SU-DHL-6 (cell line): ENCODE measurements around the gene KCTD7.

Source experiments
- H2AFZ ChIP-seq: fragments of 200-600 bp; sonication (generic); 2 replicates; pipeline ENCODE4 v1.6.1; 2014; ENCODE audit warnings: low read depth, mild to moderate bottlenecking, moderate library complexity, mixed read lengths, antibody characterized with exemption, low read length; ENCODE audit not compliant: severe bottlenecking
- H3F3A ChIP-seq: fragments of 200-600 bp; shearing (Covaris generic); 2 replicates; pipeline ENCODE4 v1.6.0; 2016; ENCODE audit warnings: antibody characterized with exemption, mild to moderate bottlenecking; ENCODE audit not compliant: insufficient read depth
- H3K27ac ChIP-seq: fragments of 200-600 bp; sonication (generic); 2 replicates; pipeline ENCODE4 v1.5.1; 2016; ENCODE audit warnings: low read depth, mild to moderate bottlenecking, low read length, moderate library complexity, mixed read lengths
- H3K27me3 ChIP-seq: fragments of 200-600 bp; sonication (generic), shearing (Covaris generic); 2 replicates; pipeline ENCODE4 v1.6.0; 2014; ENCODE audit warnings: mild to moderate bottlenecking, low read length
- H3K36me3 ChIP-seq: fragments of 200-600 bp; sonication (generic); 2 replicates; pipeline ENCODE4 v1.6.1; 2014; ENCODE audit warnings: mild to moderate bottlenecking, low read length, mixed read lengths
- H3K4me2 ChIP-seq: fragments of 300-600, 200-600 bp; shearing (Covaris generic), sonication (generic); 2 replicates; pipeline ENCODE4 v1.6.0; 2014; ENCODE audit warnings: low read length, low read depth, mild to moderate bottlenecking; ENCODE audit not compliant: poor library complexity, severe bottlenecking
- H3K4me3 ChIP-seq: fragments of 200-600 bp; sonication (generic); 2 replicates; pipeline ENCODE4 v1.5.1; 2014; ENCODE audit warnings: antibody characterized with exemption, low read length, mild to moderate bottlenecking, mixed read lengths; ENCODE audit not compliant: insufficient read depth, poor library complexity, severe bottlenecking
- H3K79me2 ChIP-seq: fragments of 200-600 bp; sonication (generic); 2 replicates; pipeline ENCODE4 v1.6.1; 2014; ENCODE audit warnings: mild to moderate bottlenecking, low read length, moderate library complexity; ENCODE audit not compliant: insufficient read depth
- H3K9ac ChIP-seq: fragments of 200-600 bp; sonication (generic); 2 replicates; pipeline ENCODE4 v1.7.0; 2014; ENCODE audit warnings: mild to moderate bottlenecking, low read length
- H3K9me2 ChIP-seq: fragments of 200-600 bp; sonication (generic); replicated peaks from 2 replicates; pipeline ENCODE4 v1.6.1; 2014; ENCODE audit warnings: low read length; ENCODE audit not compliant: insufficient read depth
- H3K9me3 ChIP-seq: fragments of 200-600 bp; sonication (generic); 2 replicates; pipeline ENCODE4 v1.6.1; 2014; ENCODE audit warnings: low read length, mixed read lengths; ENCODE audit not compliant: insufficient read depth
- H4K20me1 ChIP-seq: fragments of 200-600 bp; sonication (generic); 2 replicates; pipeline ENCODE4 v1.6.1; 2014; ENCODE audit warnings: low read depth, mild to moderate bottlenecking, antibody characterized with exemption, low read length, moderate library complexity, mixed read lengths
- EZH2phosphoT487 ChIP-seq: fragments of 200-600 bp; sonication (generic), shearing (Covaris generic); conservative IDR thresholded peaks from 2 replicates; pipeline ENCODE4 v1.6.1; 2018; ENCODE audit warnings: mild to moderate bottlenecking, antibody characterized with exemption, low read length, moderate library complexity, mixed read lengths
- TF ChIP-seq, protein P1 (sequence below): fragments of 200-600 bp; sonication (generic); IDR thresholded peaks from one replicate; pipeline ENCODE4 v1.5.1; 2017; ENCODE audit warnings: antibody characterized with exemption, mild to moderate bottlenecking, low read length, moderate library complexity; ENCODE audit not compliant: insufficient read depth, poor library complexity, severe bottlenecking

KCTD7 gene

DNA sequence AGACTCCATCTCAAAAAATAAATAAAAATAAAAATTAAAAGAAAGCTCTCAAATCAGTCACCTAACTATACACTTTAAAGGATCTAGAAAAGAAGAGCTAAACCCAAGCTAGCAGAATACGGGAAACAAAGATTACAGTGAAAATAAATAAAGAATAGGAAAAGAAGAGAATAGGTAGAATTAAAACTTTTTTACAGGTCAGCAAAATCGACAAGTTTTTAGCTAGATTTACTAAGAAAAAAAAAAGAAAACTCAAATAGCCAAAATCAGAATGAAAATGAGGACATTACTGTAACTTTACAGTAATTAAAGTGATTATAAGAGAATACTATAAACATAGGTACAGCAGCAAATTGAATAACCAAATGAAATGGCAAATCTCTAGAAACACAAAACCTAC lies 60.4 kb downstream of the KCTD7 start:
- Histone ChIP-seq H3K27me3 (no peaks in the 10 kb centered on the region), H3K36me3 (no peaks in the 10 kb centered on the region)
- no peak for TF ChIP-seq EZH2phosphoT487
- TF ChIP-seq, protein P1, sequence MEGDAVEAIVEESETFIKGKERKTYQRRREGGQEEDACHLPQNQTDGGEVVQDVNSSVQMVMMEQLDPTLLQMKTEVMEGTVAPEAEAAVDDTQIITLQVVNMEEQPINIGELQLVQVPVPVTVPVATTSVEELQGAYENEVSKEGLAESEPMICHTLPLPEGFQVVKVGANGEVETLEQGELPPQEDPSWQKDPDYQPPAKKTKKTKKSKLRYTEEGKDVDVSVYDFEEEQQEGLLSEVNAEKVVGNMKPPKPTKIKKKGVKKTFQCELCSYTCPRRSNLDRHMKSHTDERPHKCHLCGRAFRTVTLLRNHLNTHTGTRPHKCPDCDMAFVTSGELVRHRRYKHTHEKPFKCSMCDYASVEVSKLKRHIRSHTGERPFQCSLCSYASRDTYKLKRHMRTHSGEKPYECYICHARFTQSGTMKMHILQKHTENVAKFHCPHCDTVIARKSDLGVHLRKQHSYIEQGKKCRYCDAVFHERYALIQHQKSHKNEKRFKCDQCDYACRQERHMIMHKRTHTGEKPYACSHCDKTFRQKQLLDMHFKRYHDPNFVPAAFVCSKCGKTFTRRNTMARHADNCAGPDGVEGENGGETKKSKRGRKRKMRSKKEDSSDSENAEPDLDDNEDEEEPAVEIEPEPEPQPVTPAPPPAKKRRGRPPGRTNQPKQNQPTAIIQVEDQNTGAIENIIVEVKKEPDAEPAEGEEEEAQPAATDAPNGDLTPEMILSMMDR, result no peak

DNA sequence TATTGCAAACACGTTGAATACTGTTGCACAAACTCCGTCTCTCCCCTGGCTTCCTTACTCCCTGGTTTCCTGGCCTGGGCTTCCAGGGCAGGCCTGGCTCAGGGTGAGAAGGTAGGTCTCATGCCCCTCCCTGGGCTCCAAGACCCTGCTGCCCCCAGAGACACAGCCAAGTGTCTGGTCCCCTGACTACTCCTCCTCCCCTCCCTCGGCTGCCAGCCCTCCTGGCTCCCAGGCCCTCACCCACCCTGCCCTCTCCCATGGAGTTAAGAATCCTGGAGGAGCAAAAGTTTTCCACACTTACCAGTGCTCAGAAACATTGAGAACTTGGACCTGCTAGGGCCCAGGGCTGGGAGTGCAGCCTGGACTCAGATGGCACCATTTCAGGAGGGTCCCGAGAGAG lies 64.7 kb downstream of the KCTD7 start:
- TF ChIP-seq, protein P1, result no peak
- TF ChIP-seq EZH2phosphoT487, result no peak
- no peaks in the 10 kb centered on the region for H4K20me1 ChIP-seq
- no peak overlapping the region for H3K9ac ChIP-seq
- H3K4me3 ChIP-seq, result no peak overlapping the region
- no peak overlapping the region for H3K27ac ChIP-seq
- H3K9me2 ChIP-seq, result no peaks in the 10 kb centered on the region
- H3F3A ChIP-seq, result 0 out of 2 replicates have a peak, but pooled peaks cover 6% of the 10 kb centered on the region
- no peaks in the 10 kb centered on the region for H3K27me3 ChIP-seq
- H2AFZ ChIP-seq, result no peak overlapping the region
- peaks cover 3% of the 10 kb centered on the region for H3K79me2 ChIP-seq
- no peaks in the 10 kb centered on the region for H3K9me3 ChIP-seq
- no peaks in the 10 kb centered on the region for H3K36me3 ChIP-seq
- no peak overlapping the region for H3K4me2 ChIP-seq

More for the DNA sequence above, 60.4 kb downstream of the KCTD7 start:
- no peak overlapping the region for H2AFZ ChIP-seq
- H3K4me2 ChIP-seq, result no peak overlapping the region
- 0 out of 2 replicates have a peak, but pooled peaks cover 6% of the 10 kb centered on the region for H3F3A ChIP-seq
- no peak overlapping the region for H3K4me3 ChIP-seq
- no peak overlapping the region for H3K27ac ChIP-seq
- H3K9ac ChIP-seq, result no peak overlapping the region
- H3K9me2 ChIP-seq, result no peaks in the 10 kb centered on the region
- peaks cover 43% of the 10 kb centered on the region for H3K79me2 ChIP-seq
- no peaks in the 10 kb centered on the region for H3K9me3 ChIP-seq
- H4K20me1 ChIP-seq, result no peaks in the 10 kb centered on the region
